Prostate gland (tissue), 2 donors: ENCODE measurements around the gene KRTAP5-3. TPM values are rescaled to one million over a fixed set of nuclear protein-coding genes. Genes with fewer than 3 reads are reported as not detected.

Experiments used
- DNase-seq: peaks from one replicate; pipeline ENCODE4 v3.0.0-alpha.2; 2019; ENCODE audit warnings: low spot score
- H3K27ac ChIP-seq, 2 donors: fragments of 200-600 bp; sonication (generic); 2 replicates each; pipeline ENCODE4 v1.5.1; 2017 to 2019
- H3K27me3 ChIP-seq: fragments of 200-600 bp; sonication (generic); replicated peaks from 2 replicates; pipeline ENCODE4 v1.5.1; 2019; ENCODE audit not compliant: insufficient read depth
- H3K36me3 ChIP-seq, 2 donors: fragments of 200-600 bp; sonication (generic); 1 replicate in 1 of 2; 2 replicates in 1 of 2; pipeline versions ENCODE4 v1.5.1 to v1.8.1; 2017 to 2019
- H3K4me1 ChIP-seq: fragments of 200-600 bp; sonication (generic); replicated peaks from 2 replicates; pipeline ENCODE4 v1.5.1; 2019
- H3K4me3 ChIP-seq, 2 donors: fragments of 200-600 bp; sonication (generic); 2 replicates each; pipeline ENCODE4 v1.5.1; 2017 to 2019
- H3K9me3 ChIP-seq: fragments of 200-600 bp; sonication (generic); 2 replicates; pipeline ENCODE4 v1.5.1; 2017
- CTCF ChIP-seq, 4 experiments: fragments of 200-600 bp in 2 of 4; fragments of 450-650 bp in 2 of 4; sonication (generic) in 2 of 4; IDR thresholded peaks; 1 replicate in 3 of 4; 2 replicates in 1 of 4; pipeline ENCODE4 v1.5.1; 2016 to 2019; ENCODE audit warnings: antibody characterized with exemption in 4 of 4, mild to moderate bottlenecking in 2 of 4, moderate library complexity in 2 of 4
- POLR2A ChIP-seq: fragments of 450-650 bp; IDR thresholded peaks from one replicate; pipeline ENCODE4 v1.6.1; 2016; ENCODE audit warnings: antibody characterized with exemption, mild to moderate bottlenecking
- POLR2AphosphoS5 ChIP-seq: sonication (generic); formaldehyde crosslinking; IDR thresholded peaks from one replicate; pipeline ENCODE4 v1.6.1; 2017; ENCODE audit warnings: antibody characterized with exemption
- WGBS: methylation state at CpG from one replicate; pipeline ENCODE4 v1.1.5; 2018; 5-methylcytosine and 5-hydroxymethylcytosine counted together
- intact Hi-C: fragments of 100-400 bp; cut with DNase I; formaldehyde crosslinking; loops from one replicate; pipeline ENCODE4 v1.14.2; 2022
- total RNA-seq, 2 donors: library from RNA; depleted of rRNA; stranded (reverse); fragments of >200 nt; gene quantifications; one replicate each; pipeline ENCODE4 v1.1.0, GENCODE V29; 2016

The KRTAP5-3 gene
- total RNA-seq, 2 donors from 2014 or later, result not detected

GRCh38 chr11:1569251-1569780 is 38.9 kb downstream of the KRTAP5-3 start:
- intact Hi-C loops, result no loop called here
- no peaks in the 10 kb centered on the region for H3K27me3 ChIP-seq
- H3K9me3 ChIP-seq, result no peaks in the 10 kb centered on the region
- 77% methylated on average over 14 of the region's 14 CpGs for WGBS
- DNase-seq, result no peak
- no peak overlapping the region for H3K27ac ChIP-seq
- no peak for TF ChIP-seq POLR2A
- no peak for TF ChIP-seq POLR2AphosphoS5
- TF ChIP-seq CTCF (IDR thresholded peaks at IDR 0.05), result no peak
- H3K4me1 ChIP-seq, result peaks cover 7% of the 10 kb centered on the region
- no peaks in the 10 kb centered on the region for H3K36me3 ChIP-seq
- no peak overlapping the region for H3K4me3 ChIP-seq

- Histone ChIP-seq H3K27ac (no peak overlapping the region), H3K36me3 (no peaks in the 10 kb centered on the region), H3K4me1 (peaks cover 6% of the 10 kb centered on the region), H3K9me3 (no peaks in the 10 kb centered on the region), H3K4me3 (no peak overlapping the region), H3K27me3 (no peaks in the 10 kb centered on the region)
- 54% methylated on average over 13 of the region's 13 CpGs for WGBS
- TF ChIP-seq CTCF (IDR thresholded peaks at IDR 0.05) (no peak), POLR2A (no peak), POLR2AphosphoS5 (no peak)
- DNase-seq, result no peak
- intact Hi-C loops, result no loop called here
Observed at GRCh38 chr11:1568441-1568911, 39.8 kb downstream of the KRTAP5-3 start.

DNA sequence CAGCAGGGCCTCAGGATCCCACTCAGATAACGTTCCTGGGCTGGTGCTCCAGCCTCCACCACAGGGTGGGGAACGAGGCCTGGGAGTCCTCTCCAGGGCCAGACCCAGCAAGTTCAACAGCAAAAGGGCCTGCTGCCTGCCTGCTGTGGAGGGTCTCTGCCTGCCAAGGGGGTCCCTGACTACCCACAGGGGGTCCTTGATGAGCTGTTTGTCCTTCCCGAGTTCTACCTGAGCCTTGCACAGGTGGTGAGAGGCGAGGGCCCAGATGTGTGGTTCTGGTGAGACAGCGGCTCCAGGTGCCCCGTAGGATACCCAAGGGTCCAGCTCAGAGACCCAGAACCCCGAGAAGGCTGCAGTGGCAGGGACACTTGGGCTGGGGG is 40.6 kb downstream of the KRTAP5-3 start:
- Histone ChIP-seq H3K36me3 (no peaks in the 10 kb centered on the region), H3K4me1 (peaks cover 4% of the 10 kb centered on the region), H3K9me3 (no peaks in the 10 kb centered on the region), H3K27me3 (no peaks in the 10 kb centered on the region), H3K27ac (no peak overlapping the region), H3K4me3 (no peak overlapping the region)
- WGBS, result 92% methylated on average over 6 of the region's 7 CpGs
- intact Hi-C loops, result no loop called here
- no peak for TF ChIP-seq POLR2AphosphoS5
- no peak for TF ChIP-seq CTCF (IDR thresholded peaks at IDR 0.05)
- TF ChIP-seq POLR2A, result no peak
- DNase-seq, result no peak

GRCh38 chr11:1567052-1567720 is 41.1 kb downstream of the KRTAP5-3 start:
- Histone ChIP-seq H3K9me3 (no peaks in the 10 kb centered on the region), H3K4me1 (no peaks in the 10 kb centered on the region), H3K4me3 (no peak overlapping the region), H3K27ac (no peak overlapping the region), H3K36me3 (no peaks in the 10 kb centered on the region), H3K27me3 (no peaks in the 10 kb centered on the region)
- intact Hi-C loops, result no loop called here
- 77% methylated on average over 11 of the region's 13 CpGs for WGBS
- DNase-seq, result no peak
- no peak for TF ChIP-seq POLR2A

- TF ChIP-seq POLR2AphosphoS5 (no peak), CTCF (IDR thresholded peaks at IDR 0.05) (no peak), POLR2A (no peak)
- DNase-seq, result no peak
- 81% methylated on average over 18 of the region's 20 CpGs for WGBS
- Histone ChIP-seq H3K27ac (no peak overlapping the region), H3K9me3 (no peaks in the 10 kb centered on the region), H3K4me1 (no peaks in the 10 kb centered on the region), H3K4me3 (no peak overlapping the region), H3K27me3 (no peaks in the 10 kb centered on the region), H3K36me3 (no peaks in the 10 kb centered on the region)
- intact Hi-C loops, result no loop called here
Observed at GRCh38 chr11:1566381-1567051, 41.7 kb downstream of the KRTAP5-3 start.
